HUES48 (cell line): ENCODE results near the gene MARS2.

Experiments used
- H3K27ac ChIP-seq: one replicate; pipeline ENCODE4 v1.7.0; 2013; ENCODE audit warnings: low read depth, low read length, inconsistent platforms
- H3K27me3 ChIP-seq: 2 replicates; pipeline ENCODE4 v1.6.1; 2013; ENCODE audit warnings: mild to moderate bottlenecking, low read length; ENCODE audit not compliant: control insufficient read depth, insufficient read depth
- H3K36me3 ChIP-seq: 2 replicates; pipeline ENCODE4 v1.6.1; 2013; ENCODE audit warnings: low read length; ENCODE audit not compliant: control insufficient read depth, insufficient read depth
- H3K4me1 ChIP-seq: 2 replicates; pipeline ENCODE4 v1.6.1; 2013; ENCODE audit warnings: mild to moderate bottlenecking, low read length; ENCODE audit not compliant: control insufficient read depth, insufficient read depth
- H3K4me3 ChIP-seq: 2 replicates; pipeline ENCODE4 v1.5.1; 2013; ENCODE audit warnings: mild to moderate bottlenecking, low read depth, low read length
- H3K9ac ChIP-seq: 2 replicates; pipeline ENCODE4 v1.6.1; 2013; ENCODE audit warnings: mild to moderate bottlenecking, low read depth, low read length, moderate library complexity
- H3K9me3 ChIP-seq: 2 replicates; pipeline ENCODE4 v1.6.1; 2013; ENCODE audit warnings: low read length; ENCODE audit not compliant: control insufficient read depth, insufficient read depth

The MARS2 gene

DNA sequence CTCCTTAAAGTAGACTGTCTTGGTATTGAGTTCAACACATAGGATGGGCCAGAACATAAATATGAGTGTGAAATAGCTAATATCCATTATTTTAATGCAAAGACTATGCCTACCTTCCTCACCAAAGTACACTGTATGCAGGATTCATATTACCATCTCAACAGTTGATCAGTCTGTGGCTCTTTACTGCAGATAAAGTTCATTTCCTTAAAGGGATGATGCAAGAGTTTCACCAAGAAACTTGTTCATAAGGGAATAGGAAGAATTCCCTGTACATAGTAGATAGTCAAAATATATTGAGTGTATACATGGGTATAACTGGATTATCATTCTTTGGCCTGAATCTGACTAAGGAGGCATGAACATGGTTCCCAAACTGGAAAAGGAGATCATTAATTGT lies 35.0 kb downstream of the MARS2 start:
- Histone ChIP-seq H3K4me3 (no peak overlapping the region), H3K4me1 (no peaks in the 10 kb centered on the region), H3K27me3 (no peaks in the 10 kb centered on the region)

More for the DNA sequence above, 35.0 kb downstream of the MARS2 start:
- Histone ChIP-seq H3K27ac (no peak overlapping the region), H3K36me3 (no peaks in the 10 kb centered on the region), H3K9ac (no peak overlapping the region), H3K9me3 (no peaks in the 10 kb centered on the region)
